ENCODE results near the gene ARHGEF16.

Gene ARHGEF16

DNA sequence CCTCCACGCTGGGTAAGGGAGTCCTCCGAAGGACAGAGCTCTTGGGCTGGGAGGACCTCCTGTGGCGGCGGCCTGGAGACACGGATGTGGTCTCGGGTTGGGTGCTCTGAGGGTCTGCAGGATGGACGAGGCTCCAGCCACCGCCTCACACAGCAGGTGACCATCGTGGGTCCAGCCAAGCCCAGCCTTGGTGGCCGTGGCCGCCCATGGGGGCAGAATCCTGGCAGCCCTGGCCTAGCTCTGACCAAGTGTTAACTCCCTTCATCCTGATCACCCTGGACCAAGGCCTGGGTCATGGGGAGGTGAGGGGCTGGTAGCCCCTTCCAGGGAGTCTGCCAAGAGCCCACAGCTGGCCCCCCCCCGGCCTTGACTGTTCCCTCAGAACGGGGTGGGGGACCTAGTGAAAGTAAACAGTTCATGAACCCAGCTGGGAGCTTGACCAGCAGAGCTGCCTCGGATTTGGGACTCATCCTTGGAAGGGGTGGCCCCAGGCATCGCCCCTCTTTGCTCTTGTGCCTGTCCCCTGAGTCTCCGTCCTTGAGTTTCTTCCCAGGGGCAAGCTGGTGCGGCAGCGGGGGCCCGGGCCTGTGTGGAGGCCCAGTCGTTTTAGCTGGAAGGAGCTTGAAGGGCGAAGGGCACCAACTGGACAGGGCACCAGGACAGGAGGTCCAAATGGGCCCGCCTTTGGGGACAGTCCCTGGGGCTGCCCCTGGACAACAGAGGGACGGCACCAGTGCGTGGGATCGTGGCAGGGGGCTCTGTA is 17.8 kb downstream of the ARHGEF16 start:
- DNase-seq (ENCODE audit: low read depth in 2 of 2), result no peak
- H3K4me3 ChIP-seq (replicated peaks in 1 of 2; ENCODE audit: low read depth in 2 of 2, low read length in 2 of 2), result no peak overlapping the region
- TF ChIP-seq, protein P1, sequence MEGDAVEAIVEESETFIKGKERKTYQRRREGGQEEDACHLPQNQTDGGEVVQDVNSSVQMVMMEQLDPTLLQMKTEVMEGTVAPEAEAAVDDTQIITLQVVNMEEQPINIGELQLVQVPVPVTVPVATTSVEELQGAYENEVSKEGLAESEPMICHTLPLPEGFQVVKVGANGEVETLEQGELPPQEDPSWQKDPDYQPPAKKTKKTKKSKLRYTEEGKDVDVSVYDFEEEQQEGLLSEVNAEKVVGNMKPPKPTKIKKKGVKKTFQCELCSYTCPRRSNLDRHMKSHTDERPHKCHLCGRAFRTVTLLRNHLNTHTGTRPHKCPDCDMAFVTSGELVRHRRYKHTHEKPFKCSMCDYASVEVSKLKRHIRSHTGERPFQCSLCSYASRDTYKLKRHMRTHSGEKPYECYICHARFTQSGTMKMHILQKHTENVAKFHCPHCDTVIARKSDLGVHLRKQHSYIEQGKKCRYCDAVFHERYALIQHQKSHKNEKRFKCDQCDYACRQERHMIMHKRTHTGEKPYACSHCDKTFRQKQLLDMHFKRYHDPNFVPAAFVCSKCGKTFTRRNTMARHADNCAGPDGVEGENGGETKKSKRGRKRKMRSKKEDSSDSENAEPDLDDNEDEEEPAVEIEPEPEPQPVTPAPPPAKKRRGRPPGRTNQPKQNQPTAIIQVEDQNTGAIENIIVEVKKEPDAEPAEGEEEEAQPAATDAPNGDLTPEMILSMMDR (IDR thresholded peaks at IDR 0.05; ENCODE audit: low read depth, low read length), result no peak

DNA sequence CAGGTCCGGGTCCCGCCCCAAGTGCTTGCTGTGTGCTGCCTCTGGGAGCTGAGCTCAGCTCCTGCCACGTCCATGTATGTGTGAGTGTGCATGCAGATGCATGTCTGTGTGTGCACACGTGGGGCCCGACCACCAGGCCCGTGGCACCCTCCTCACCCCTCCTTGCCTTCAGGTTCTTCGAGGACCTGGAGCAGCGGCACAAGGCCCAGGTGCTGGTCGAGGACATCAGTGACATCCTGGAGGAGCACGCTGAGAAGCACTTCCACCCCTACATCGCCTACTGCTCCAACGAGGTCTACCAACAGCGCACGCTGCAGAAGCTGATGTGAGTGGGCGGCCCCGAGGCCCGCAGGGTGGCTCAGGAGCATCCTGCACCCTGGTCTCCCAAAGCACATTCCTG is 18.4 kb downstream of the ARHGEF16 start:
- no peak for DNase-seq (ENCODE audit: low read depth in 2 of 2)
- TF ChIP-seq, protein P1 (IDR thresholded peaks at IDR 0.05; ENCODE audit: low read depth, low read length), result no peak
- H3K4me3 ChIP-seq (replicated peaks in 1 of 2; ENCODE audit: low read depth in 2 of 2, low read length in 2 of 2), result no peak overlapping the region

DNA sequence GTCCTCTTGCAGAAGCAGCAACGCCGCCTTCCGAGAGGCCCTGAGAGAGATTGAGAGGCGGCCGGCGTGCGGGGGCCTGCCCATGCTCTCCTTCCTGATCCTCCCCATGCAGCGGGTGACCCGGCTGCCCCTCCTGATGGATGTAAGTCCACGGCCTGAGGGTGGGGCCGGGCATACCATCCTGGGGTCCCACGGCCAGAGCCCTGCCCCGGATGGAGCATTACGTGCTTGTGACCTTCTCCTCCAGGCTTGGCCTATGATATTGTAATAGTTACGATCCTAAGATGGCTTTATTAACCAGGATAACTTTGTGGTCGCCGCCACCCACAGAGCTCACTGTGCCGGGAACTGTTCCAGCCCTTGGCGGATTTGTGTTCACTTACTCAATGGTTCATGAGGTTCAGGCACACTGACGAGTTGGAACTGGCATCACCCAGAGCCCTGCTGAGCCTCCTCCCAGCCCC is 18.9 kb downstream of the ARHGEF16 start:
- TF ChIP-seq, protein P1 (IDR thresholded peaks at IDR 0.05; ENCODE audit: low read depth, low read length), result no peak
- no peak overlapping the region for H3K4me3 ChIP-seq (replicated peaks in 1 of 2; ENCODE audit: low read depth in 2 of 2, low read length in 2 of 2)
- DNase-seq (ENCODE audit: low read depth in 2 of 2), result peak; percentile 37 to 81

DNA sequence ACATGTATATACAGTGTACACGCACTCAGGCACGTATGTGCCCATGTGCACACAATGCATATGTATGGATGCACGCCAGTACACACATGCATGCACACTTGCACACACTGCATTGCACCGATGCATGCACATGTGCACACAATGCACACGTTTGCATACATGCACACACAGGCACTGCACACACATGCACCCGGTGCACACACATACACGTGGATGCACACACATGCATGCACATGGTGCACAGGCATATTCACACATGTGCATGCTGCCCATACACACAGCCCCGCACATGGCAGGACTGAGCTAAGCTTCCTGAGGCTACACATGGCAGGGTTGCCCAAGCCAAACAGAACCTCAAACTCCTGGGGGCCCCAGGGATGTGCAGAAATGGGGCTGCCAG is 19.6 kb downstream of the ARHGEF16 start:
- TF ChIP-seq, protein P1 (IDR thresholded peaks at IDR 0.05; ENCODE audit: low read depth, low read length), result no peak
- DNase-seq (ENCODE audit: low read depth in 2 of 2), result no peak
- no peak overlapping the region for H3K4me3 ChIP-seq (replicated peaks in 1 of 2; ENCODE audit: low read depth in 2 of 2, low read length in 2 of 2)

DNA sequence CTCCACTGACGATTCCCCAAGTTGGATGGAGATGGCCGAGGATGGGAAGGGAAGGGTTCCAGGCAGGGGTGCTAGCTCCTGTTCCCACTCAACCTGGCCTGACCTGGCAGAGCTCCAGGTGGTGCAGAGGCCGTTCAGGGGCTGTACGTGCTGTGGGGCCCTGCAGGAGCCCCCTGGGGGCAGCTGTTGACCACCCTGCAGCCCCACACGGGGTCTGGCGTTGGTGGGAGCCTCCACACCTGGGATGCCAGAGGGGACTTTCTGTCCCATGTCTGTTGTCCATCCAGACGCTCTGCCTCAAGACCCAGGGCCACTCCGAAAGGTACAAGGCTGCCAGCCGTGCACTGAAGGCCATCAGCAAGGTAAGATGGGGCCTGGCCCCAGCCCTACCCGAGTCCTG is 20.0 kb downstream of the ARHGEF16 start:
- TF ChIP-seq, protein P1 (IDR thresholded peaks at IDR 0.05; ENCODE audit: low read depth, low read length), result no peak
- no peak for DNase-seq (ENCODE audit: low read depth in 2 of 2)
- H3K4me3 ChIP-seq (replicated peaks in 1 of 2; ENCODE audit: low read depth in 2 of 2, low read length in 2 of 2), result no peak overlapping the region

DNA sequence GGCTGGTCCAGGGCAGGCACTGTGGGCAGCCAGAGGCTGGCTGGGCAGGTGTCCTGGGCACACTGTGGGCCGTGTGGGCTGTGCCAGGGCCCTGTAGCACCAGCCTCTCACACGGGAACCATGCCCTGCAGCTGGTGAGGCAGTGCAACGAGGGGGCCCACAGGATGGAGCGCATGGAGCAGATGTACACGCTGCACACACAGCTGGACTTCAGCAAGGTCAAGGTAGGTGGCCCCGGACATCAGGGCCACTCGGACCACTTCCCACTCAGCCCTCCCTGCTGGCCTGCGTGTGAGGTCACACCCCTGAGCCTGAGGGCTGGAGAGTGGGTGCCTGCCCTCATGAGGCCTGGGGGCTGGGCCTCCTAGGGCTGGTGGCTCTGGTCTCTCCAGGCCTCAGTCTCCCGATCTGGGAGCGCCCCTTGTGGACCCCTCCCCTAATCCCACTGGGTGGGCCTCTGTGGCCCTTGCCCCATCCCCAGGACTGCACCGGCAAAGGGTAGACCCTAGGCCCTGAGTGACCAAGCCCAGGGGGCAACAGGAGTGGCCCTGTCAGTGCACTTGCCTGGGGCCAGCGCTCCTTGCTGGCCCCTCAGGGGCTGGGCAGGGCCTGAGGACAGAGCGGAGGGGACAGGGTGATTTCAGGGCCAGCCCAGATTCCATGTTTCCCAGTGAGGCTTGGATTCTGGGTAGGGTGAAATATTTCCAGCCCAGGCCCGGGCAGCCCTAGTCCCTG is 21.5 kb downstream of the ARHGEF16 start:
- H3K4me3 ChIP-seq (replicated peaks in 1 of 2; ENCODE audit: low read depth in 2 of 2, low read length in 2 of 2), result no peak overlapping the region
- DNase-seq (ENCODE audit: low read depth in 2 of 2), result no peak
- TF ChIP-seq, protein P1 (IDR thresholded peaks at IDR 0.05; ENCODE audit: low read depth, low read length), result no peak
